ENCODE measurements around the gene PRLH. TPM values are rescaled to one million over a fixed set of nuclear protein-coding genes. Genes with fewer than 3 reads are reported as not detected.

The PRLH gene
- total and polyA plus RNA-seq, 2 of the 13 experiments (the other 11 are each of a cell fraction or from before 2014, with no cell fraction given): not detected

DNA sequence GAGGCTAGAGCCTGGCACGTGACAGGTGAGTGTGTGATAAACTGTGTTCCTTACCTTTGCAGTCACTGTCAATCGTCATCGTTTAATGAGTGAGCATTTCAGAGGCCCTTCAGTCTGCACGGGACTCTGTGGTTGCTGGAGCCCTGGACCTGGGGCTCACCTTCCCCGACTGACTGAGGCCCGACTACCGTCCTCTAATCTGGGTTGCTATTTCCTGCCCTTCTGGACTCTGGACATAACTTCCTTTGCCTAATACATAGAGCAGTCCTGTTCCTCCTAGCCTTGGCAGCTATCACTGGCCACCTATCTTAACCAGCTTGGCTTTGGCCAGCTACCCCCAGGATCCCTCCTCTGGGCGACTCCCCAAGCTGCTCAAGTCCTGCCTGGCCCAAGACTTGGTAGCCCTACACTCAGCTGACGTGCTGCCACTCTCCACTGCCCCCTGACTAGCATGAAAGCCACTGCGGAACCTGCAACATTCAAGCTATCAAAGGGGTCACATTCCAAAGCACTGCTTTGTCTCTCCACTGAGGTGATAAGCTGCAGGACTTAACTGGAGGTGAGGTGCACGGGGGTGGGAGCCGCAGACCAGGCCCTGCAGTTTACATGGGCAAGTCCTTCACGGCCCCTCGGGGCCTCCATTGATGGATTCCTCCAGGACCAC lies 35.2 kb downstream of the PRLH start (continued):
- TF ChIP-seq ZNF557 (CRISPR knock-in tag; IDR thresholded peaks at IDR 0.05) (no peak), ZBTB25 (CRISPR knock-in tag; IDR thresholded peaks at IDR 0.05) (peak; percentile 29; the same call in 1 of the 2 replicates), KMT2A (CRISPR knock-in tag; IDR thresholded peaks at IDR 0.05) (peak; percentile 62; the same call in 1 of the 2 replicates), EP300 (IDR thresholded peaks at IDR 0.05; ENCODE audit: low read depth in 2 of 2, low read length in 2 of 2) (peak in 1 of 2 experiments; percentile 60; a peak in 1 of 4 replicates), EP300 (CRISPR knock-in tag; IDR thresholded peaks at IDR 0.05; ENCODE audit: borderline replicate concordance) (peak; percentile 51; the same call in 1 of the 2 replicates), KAT7 (CRISPR knock-in tag; IDR thresholded peaks at IDR 0.05; ENCODE audit: borderline replicate concordance) (peak; percentile 71), ZNF784 (CRISPR knock-in tag; IDR thresholded peaks at IDR 0.05; ENCODE audit: borderline replicate concordance) (0 out of 2 replicates have a peak, but pooled peaks have one; percentile 12), ZNF777 (CRISPR knock-in tag; IDR thresholded peaks at IDR 0.05) (peak; percentile 48; the same call in 1 of the 2 replicates), POLR2AphosphoS2 (IDR thresholded peaks at IDR 0.05; ENCODE audit: low read depth, low read length) (no peak), ZMYM2 (CRISPR knock-in tag; IDR thresholded peaks at IDR 0.05) (no peak; the same call in 1 of the 2 replicates), ZNF446 (CRISPR knock-in tag; IDR thresholded peaks at IDR 0.05) (0 out of 2 replicates have a peak, but pooled peaks have one; percentile 40), NFRKB (IDR thresholded peaks at IDR 0.05) (no peak), ZNF136 (CRISPR knock-in tag; IDR thresholded peaks at IDR 0.05; ENCODE audit: low read depth) (no peak), NCOR1 (IDR thresholded peaks at IDR 0.05; ENCODE audit: borderline replicate concordance, low read length) (peak; percentile 47; the same call in 1 of the 2 replicates), EHMT2 (IDR thresholded peaks at IDR 0.05; ENCODE audit: borderline replicate concordance, low read depth, low read length) (peak; percentile 49; the same call in 1 of the 2 replicates), SETDB1 (CRISPR knock-in tag; IDR thresholded peaks at IDR 0.05; ENCODE audit: borderline replicate concordance) (no peak), ZBED4 (CRISPR knock-in tag; IDR thresholded peaks at IDR 0.05; ENCODE audit: borderline replicate concordance) (peak; percentile 87), CREB1 (IDR thresholded peaks at IDR 0.05) (0 out of 2 replicates have a peak, but pooled peaks have one; percentile 33), CREB1 (CRISPR knock-in tag; IDR thresholded peaks at IDR 0.05) (no peak)
- TF ChIP-seq, protein P1, sequence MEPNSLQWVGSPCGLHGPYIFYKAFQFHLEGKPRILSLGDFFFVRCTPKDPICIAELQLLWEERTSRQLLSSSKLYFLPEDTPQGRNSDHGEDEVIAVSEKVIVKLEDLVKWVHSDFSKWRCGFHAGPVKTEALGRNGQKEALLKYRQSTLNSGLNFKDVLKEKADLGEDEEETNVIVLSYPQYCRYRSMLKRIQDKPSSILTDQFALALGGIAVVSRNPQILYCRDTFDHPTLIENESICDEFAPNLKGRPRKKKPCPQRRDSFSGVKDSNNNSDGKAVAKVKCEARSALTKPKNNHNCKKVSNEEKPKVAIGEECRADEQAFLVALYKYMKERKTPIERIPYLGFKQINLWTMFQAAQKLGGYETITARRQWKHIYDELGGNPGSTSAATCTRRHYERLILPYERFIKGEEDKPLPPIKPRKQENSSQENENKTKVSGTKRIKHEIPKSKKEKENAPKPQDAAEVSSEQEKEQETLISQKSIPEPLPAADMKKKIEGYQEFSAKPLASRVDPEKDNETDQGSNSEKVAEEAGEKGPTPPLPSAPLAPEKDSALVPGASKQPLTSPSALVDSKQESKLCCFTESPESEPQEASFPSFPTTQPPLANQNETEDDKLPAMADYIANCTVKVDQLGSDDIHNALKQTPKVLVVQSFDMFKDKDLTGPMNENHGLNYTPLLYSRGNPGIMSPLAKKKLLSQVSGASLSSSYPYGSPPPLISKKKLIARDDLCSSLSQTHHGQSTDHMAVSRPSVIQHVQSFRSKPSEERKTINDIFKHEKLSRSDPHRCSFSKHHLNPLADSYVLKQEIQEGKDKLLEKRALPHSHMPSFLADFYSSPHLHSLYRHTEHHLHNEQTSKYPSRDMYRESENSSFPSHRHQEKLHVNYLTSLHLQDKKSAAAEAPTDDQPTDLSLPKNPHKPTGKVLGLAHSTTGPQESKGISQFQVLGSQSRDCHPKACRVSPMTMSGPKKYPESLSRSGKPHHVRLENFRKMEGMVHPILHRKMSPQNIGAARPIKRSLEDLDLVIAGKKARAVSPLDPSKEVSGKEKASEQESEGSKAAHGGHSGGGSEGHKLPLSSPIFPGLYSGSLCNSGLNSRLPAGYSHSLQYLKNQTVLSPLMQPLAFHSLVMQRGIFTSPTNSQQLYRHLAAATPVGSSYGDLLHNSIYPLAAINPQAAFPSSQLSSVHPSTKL (CRISPR knock-in tag; IDR thresholded peaks at IDR 0.05): peak; percentile 85
